ENCODE data around the gene DUSP23. TPM values are rescaled to one million over a fixed set of nuclear protein-coding genes. Genes with fewer than 3 reads are reported as not detected.

Gene DUSP23
- total RNA-seq, 1 donor from 2014 or later = 24.0 TPM

- Mint-ChIP-seq H3K9me3 (no peaks in the 10 kb centered on the region), H3K4me1 (ENCODE audit: unreplicated experiment) (no peaks in the 10 kb centered on the region), H3K27me3 (peaks cover 55% of the 10 kb centered on the region), H3K4me3 (no peak overlapping the region), H3K27ac (no peak overlapping the region), H3K36me3 (no peaks in the 10 kb centered on the region)
- TF ChIP-seq CTCF (conservative IDR thresholded peaks at IDR 0.05) = no peak
- no peak for DNase-seq (ENCODE audit: extremely low spot score, unreplicated experiment)
Measured at GRCh38 chr1:159804924-159805323, 24.2 kb downstream of the DUSP23 start.

- Mint-ChIP-seq H3K27me3 (peaks cover 25% of the 10 kb centered on the region), H3K9me3 (no peaks in the 10 kb centered on the region), H3K27ac (no peak overlapping the region), H3K4me1 (ENCODE audit: unreplicated experiment) (no peaks in the 10 kb centered on the region), H3K36me3 (no peaks in the 10 kb centered on the region), H3K4me3 (no peak overlapping the region)
- TF ChIP-seq CTCF (conservative IDR thresholded peaks at IDR 0.05) = no peak
- DNase-seq (ENCODE audit: extremely low spot score, unreplicated experiment) = no peak
Measured at GRCh38 chr1:159815926-159816325, 35.2 kb downstream of the DUSP23 start.

GRCh38 chr1:159817276-159818041, 36.7 kb downstream of the DUSP23 start:
- TF ChIP-seq CTCF (conservative IDR thresholded peaks at IDR 0.05) = no peak
- DNase-seq (ENCODE audit: extremely low spot score, unreplicated experiment) = no peak

GRCh38 chr1:159821171-159821867, 40.6 kb downstream of the DUSP23 start:
- H3K4me1 Mint-ChIP-seq (ENCODE audit: unreplicated experiment) = peaks cover 5% of the 10 kb centered on the region
- H3K27me3 Mint-ChIP-seq = peaks cover 49% of the 10 kb centered on the region
- no peaks in the 10 kb centered on the region for H3K36me3 Mint-ChIP-seq
- DNase-seq (ENCODE audit: extremely low spot score, unreplicated experiment) = no peak
- no peak overlapping the region for H3K4me3 Mint-ChIP-seq
- no peak overlapping the region for H3K27ac Mint-ChIP-seq
- no peaks in the 10 kb centered on the region for H3K9me3 Mint-ChIP-seq
- no peak for TF ChIP-seq CTCF (conservative IDR thresholded peaks at IDR 0.05)

More at GRCh38 chr1:159817276-159818041, 36.7 kb downstream of the DUSP23 start:
- Mint-ChIP-seq H3K4me3 (no peak overlapping the region), H3K4me1 (ENCODE audit: unreplicated experiment) (no peaks in the 10 kb centered on the region), H3K36me3 (no peaks in the 10 kb centered on the region), H3K27ac (peak overlapping the region; percentile 11), H3K27me3 (peaks cover 19% of the 10 kb centered on the region), H3K9me3 (no peaks in the 10 kb centered on the region)

- Mint-ChIP-seq H3K27ac (peak overlapping the region; percentile 23), H3K4me3 (no peak overlapping the region), H3K36me3 (no peaks in the 10 kb centered on the region), H3K9me3 (no peaks in the 10 kb centered on the region), H3K4me1 (ENCODE audit: unreplicated experiment) (peaks cover 5% of the 10 kb centered on the region), H3K27me3 (peaks cover 47% of the 10 kb centered on the region)
- no peak for TF ChIP-seq CTCF (conservative IDR thresholded peaks at IDR 0.05)
- DNase-seq (ENCODE audit: extremely low spot score, unreplicated experiment) = no peak
Measured at GRCh38 chr1:159823406-159823805, 42.6 kb downstream of the DUSP23 start.

All from type B pancreatic cell (in vitro differentiated cells).